ENCODE measurements around the gene BCR. TPM values are rescaled to one million over a fixed set of nuclear protein-coding genes. Genes with fewer than 3 reads are reported as not detected.

Gene BCR
- total RNA-seq, 1 donor from 2014 or later, result 102 TPM

DNA sequence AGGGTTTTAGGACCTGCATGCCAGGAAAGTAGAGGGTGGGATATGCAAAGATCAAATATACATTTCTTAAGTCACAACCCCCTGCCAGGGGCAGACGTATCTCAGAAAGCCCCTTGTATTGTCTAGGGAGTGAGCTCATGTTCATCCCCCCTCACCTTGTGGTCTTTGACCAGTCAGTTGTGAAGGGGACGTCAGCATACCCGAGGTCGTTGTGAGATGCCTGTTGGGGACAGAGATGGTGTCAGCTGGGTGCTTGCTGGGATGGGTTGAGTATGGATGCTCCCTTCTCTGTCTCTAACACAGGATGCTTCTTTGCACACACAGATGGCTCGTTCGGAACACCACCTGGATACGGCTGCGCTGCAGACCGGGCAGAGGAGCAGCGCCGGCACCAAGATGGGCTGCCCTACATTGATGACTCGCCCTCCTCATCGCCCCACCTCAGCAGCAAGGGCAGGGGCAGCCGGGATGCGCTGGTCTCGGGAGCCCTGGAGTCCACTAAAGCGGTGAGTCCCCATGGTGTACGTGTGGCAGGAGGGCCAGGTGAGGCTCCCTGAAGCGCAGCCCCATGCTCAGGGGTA, 73.3 kb downstream of the BCR start:
- peaks cover 8% of the 10 kb centered on the region for H3K36me3 Mint-ChIP-seq (ENCODE audit: insufficient read depth)
- peaks cover 19% of the 10 kb centered on the region for H3K4me1 Mint-ChIP-seq (ENCODE audit: low read depth)
- TF ChIP-seq, protein P1, sequence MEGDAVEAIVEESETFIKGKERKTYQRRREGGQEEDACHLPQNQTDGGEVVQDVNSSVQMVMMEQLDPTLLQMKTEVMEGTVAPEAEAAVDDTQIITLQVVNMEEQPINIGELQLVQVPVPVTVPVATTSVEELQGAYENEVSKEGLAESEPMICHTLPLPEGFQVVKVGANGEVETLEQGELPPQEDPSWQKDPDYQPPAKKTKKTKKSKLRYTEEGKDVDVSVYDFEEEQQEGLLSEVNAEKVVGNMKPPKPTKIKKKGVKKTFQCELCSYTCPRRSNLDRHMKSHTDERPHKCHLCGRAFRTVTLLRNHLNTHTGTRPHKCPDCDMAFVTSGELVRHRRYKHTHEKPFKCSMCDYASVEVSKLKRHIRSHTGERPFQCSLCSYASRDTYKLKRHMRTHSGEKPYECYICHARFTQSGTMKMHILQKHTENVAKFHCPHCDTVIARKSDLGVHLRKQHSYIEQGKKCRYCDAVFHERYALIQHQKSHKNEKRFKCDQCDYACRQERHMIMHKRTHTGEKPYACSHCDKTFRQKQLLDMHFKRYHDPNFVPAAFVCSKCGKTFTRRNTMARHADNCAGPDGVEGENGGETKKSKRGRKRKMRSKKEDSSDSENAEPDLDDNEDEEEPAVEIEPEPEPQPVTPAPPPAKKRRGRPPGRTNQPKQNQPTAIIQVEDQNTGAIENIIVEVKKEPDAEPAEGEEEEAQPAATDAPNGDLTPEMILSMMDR (IDR thresholded peaks at IDR 0.05; ENCODE audit: unreplicated experiment), result no peak
- no peak overlapping the region for H3K4me3 Mint-ChIP-seq (ENCODE audit: low read depth)
- H3K27ac Mint-ChIP-seq, result no peak overlapping the region
- no peak for DNase-seq (ENCODE audit: low spot score, unreplicated experiment)
- no peaks in the 10 kb centered on the region for H3K9me3 Mint-ChIP-seq (ENCODE audit: low read depth)
- H3K27me3 Mint-ChIP-seq, result no peaks in the 10 kb centered on the region

DNA sequence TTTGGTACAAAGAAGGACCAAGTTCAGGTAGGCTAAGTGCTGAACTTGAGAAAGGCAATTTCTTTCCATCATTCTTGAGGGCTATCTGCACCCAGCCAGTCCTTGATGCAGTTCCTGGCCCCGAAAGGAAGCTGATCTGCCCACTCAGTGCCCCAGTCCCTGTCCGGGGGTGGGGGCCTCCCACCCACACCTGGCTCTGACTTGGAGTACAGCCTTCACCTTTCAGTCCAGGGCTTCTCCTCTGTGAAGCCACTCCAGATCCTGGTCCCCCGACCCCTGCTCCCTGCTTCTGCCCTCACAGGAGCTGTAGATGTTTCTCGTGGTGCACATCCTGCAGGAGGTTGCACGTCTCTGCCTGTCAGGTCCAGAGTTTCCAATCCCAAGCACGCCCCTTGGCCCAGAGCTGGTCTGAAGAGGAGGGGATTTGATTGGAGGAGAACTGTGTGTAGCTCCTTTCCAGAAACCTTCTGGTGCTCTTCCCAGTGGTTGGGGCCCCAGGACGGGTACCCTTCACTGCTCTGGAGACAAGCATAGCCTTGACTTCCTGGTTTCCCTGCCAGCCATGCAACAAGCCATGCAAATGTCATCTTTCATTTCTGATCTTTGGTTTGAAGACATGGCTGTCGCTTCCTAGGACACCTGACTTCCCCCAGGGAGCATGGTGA, 75.3 kb downstream of the BCR start:
- Mint-ChIP-seq H3K27me3 (no peaks in the 10 kb centered on the region), H3K4me3 (ENCODE audit: low read depth) (no peak overlapping the region), H3K4me1 (ENCODE audit: low read depth) (peaks cover 8% of the 10 kb centered on the region)

DNA sequence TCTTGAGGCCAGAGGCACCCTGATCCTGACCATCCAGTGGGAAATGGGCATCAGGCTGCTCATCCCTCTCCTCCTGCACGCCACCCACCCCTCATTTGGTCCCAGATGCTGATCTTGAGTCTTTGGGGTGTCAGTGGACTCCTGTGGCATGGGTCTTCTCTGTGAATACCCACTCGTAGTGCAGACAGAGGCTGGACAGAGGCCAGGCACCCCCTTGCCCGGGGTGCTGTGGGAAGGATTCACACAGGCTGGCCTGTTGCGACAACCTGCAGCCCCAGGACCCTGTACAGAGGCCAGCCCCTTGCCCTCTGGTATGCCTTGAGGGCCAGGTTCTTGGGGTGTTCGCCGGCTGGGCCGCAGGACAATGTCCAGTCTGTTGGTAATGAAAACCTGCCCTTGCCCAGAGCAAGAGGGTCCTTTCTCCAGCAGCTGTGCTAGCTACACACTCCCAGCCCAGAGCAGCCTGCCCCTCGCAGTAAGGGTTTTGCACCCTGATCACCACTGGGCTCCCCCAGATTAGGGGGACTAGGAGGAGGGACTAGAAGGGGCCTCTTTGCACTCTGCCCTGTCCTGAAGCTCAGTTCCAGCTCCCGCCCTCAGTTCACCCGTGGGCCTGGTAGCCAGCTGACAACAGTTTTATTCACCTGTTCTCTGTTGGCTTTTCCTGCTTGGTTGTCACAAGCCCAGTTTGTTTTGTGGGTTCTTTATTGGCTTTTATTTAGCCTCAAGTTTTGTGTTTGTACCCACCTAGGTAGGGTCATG, 76.0 kb downstream of the BCR start:
- Mint-ChIP-seq H3K9me3 (ENCODE audit: low read depth) (no peaks in the 10 kb centered on the region), H3K4me3 (ENCODE audit: low read depth) (no peak overlapping the region), H3K27me3 (no peaks in the 10 kb centered on the region), H3K4me1 (ENCODE audit: low read depth) (peaks cover 6% of the 10 kb centered on the region), H3K27ac (no peak overlapping the region), H3K36me3 (ENCODE audit: insufficient read depth) (peaks cover 8% of the 10 kb centered on the region)
- TF ChIP-seq, protein P1 (IDR thresholded peaks at IDR 0.05; ENCODE audit: unreplicated experiment), result no peak
- DNase-seq (ENCODE audit: low spot score, unreplicated experiment), result no peak

More for the DNA sequence above, 75.3 kb downstream of the BCR start:
- H3K27ac Mint-ChIP-seq, result no peak overlapping the region
- TF ChIP-seq, protein P1 (IDR thresholded peaks at IDR 0.05; ENCODE audit: unreplicated experiment), result no peak
- H3K9me3 Mint-ChIP-seq (ENCODE audit: low read depth), result no peaks in the 10 kb centered on the region
- H3K36me3 Mint-ChIP-seq (ENCODE audit: insufficient read depth), result peaks cover 8% of the 10 kb centered on the region
- DNase-seq (ENCODE audit: low spot score, unreplicated experiment), result no peak

DNA sequence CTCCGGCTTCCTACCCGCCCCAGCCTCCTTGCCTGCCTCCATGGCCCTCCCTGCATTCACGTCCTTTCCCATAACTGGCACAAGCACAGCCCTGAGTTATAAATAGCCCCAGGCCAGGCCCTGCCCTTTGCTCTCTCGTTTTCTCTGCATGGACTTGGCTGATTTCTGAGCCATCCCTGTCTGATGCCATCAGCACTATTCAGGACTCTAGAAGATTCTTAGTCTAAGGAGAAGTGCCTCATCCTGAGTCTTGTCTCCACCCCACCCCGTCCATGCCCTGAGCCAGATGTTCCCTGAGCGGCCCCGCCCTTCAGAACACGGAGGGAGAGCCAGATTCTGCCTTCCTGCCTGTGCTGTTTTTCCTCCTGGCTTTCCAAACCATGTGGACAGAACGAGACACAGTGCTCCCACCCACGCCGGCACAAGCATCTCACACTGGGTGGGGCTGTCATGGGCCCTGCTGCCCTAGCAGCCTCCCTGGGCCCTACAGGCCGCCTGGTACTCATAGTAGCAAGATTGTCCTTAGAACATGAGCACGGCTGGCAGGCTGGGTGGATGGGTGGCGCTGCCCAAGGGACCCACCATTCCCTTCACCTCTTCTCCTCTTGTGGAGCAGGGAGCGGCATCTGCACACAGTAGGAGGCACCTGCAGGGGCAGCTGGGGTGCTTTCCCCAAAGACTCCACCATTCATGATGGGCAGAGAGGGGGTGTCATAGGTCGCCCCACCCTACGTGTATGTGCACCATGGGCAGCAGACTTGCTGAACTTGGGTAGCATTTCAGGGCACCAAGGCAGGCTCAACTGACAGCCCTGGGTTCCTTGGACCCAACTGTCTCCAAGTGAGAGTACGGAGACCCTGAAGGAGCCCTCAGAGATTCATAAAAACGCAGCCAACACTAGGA, 76.9 kb downstream of the BCR start:
- H3K27ac Mint-ChIP-seq, result peak overlapping the region; percentile 71
- H3K27me3 Mint-ChIP-seq, result no peaks in the 10 kb centered on the region
- H3K9me3 Mint-ChIP-seq (ENCODE audit: low read depth), result no peaks in the 10 kb centered on the region
- no peak for DNase-seq (ENCODE audit: low spot score, unreplicated experiment)
- no peak overlapping the region for H3K4me3 Mint-ChIP-seq (ENCODE audit: low read depth)
- peaks cover 11% of the 10 kb centered on the region for H3K36me3 Mint-ChIP-seq (ENCODE audit: insufficient read depth)
- peaks cover 6% of the 10 kb centered on the region for H3K4me1 Mint-ChIP-seq (ENCODE audit: low read depth)
- TF ChIP-seq, protein P1 (IDR thresholded peaks at IDR 0.05; ENCODE audit: unreplicated experiment), result no peak
